Measurements from ENCODE around the gene RELT. TPM values are rescaled to one million over a fixed set of nuclear protein-coding genes. Genes with fewer than 3 reads are reported as not detected.

The RELT gene
- total and polyA plus RNA-seq, 2 of the 13 experiments (the other 11 are each of a cell fraction or from before 2014, with no cell fraction given): 2.5 to 4.7 TPM

DNA sequence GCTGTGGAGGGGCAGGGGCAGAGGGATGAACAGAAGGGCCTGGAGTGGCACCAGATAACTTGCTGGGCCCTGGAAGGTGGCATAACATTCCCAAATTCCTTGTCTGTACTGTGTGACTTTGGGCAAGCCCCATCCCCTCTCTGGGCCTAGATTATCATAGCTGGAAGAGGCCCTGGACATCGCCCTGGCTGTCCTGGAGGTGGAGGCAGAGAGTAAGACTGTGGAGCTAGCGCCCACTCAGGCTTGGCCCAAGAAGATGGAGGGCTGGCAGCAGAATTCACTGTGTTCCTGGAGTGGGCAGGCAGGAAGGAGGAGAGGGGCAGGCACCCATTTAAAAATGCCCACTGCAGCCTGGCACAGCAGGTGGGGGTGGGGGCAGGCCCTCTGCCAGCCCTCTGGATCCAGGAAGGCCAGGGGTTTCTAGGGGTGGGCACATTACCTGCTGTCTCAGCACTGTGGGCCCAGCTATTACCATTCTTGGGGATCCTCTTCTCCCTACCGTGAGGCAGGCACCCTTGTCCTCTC lies 45.6 kb upstream of the RELT start (continued):
- no peak for TF ChIP-seq MZF1 (CRISPR knock-in tag; IDR thresholded peaks at IDR 0.05; ENCODE audit: borderline replicate concordance)
- TF ChIP-seq KDM5B (CRISPR knock-in tag; IDR thresholded peaks at IDR 0.05; ENCODE audit: borderline replicate concordance): no peak
- TF ChIP-seq ZNF879 (CRISPR knock-in tag; IDR thresholded peaks at IDR 0.05): no peak
- peak; percentile 22 for TF ChIP-seq XRCC5 (optimal IDR thresholded peaks at IDR 0.05; ENCODE audit: low read length)
- peak; percentile 82 for TF ChIP-seq ZBTB33 (CRISPR knock-in tag; IDR thresholded peaks at IDR 0.05)
- no peak for TF ChIP-seq ZNF609 (CRISPR knock-in tag; IDR thresholded peaks at IDR 0.05; ENCODE audit: borderline replicate concordance)
- TF ChIP-seq MNT (IDR thresholded peaks at IDR 0.05): no peak
- no peak for TF ChIP-seq KLF6 (CRISPR knock-in tag; IDR thresholded peaks at IDR 0.05)
- TF ChIP-seq THAP7 (CRISPR knock-in tag; IDR thresholded peaks at IDR 0.05): peak; percentile 81; the same call in 1 of the 2 replicates
- no peak for TF ChIP-seq ETS1 (CRISPR knock-in tag; IDR thresholded peaks at IDR 0.05)
- TF ChIP-seq ZNF747 (CRISPR knock-in tag; IDR thresholded peaks at IDR 0.05; ENCODE audit: borderline replicate concordance): no peak; the same call in 1 of the 2 replicates
